DOHH2 (cell line): ENCODE results near the gene TRIP4.

Experiments used
- CTCF ChIP-seq: fragments of 200-600 bp; sonication (generic); IDR thresholded peaks from one replicate; pipeline ENCODE4 v1.5.1; 2014; ENCODE audit warnings: antibody characterized with exemption, mild to moderate bottlenecking, low read depth, low read length; ENCODE audit not compliant: poor library complexity, severe bottlenecking
- EZH2phosphoT487 ChIP-seq: fragments of 200-600 bp; sonication (generic); IDR thresholded peaks from 2 replicates; pipeline ENCODE4 v1.6.1; 2017; ENCODE audit warnings: borderline replicate concordance, mild to moderate bottlenecking, antibody characterized with exemption, low read length, moderate library complexity, mixed read lengths

GRCh38 chr15:64355944-64356709 is 31.5 kb upstream of the TRIP4 start, which contains the start of gene CSNK1G1:
- no peak for TF ChIP-seq CTCF
- TF ChIP-seq EZH2phosphoT487, result no peak
